T follicular helper cell (primary cell): ENCODE data around the gene NSD1.
"Not testable (repeated sequence)": the region's sequence is repeated elsewhere in the genome, so short reads cannot be mapped to it uniquely, and the experiment has no call there.

Experiments
- DNase-seq: peaks from one replicate; pipeline ENCODE4 v3.0.0-alpha.2; 2020; ENCODE audit warnings: low read depth

Gene NSD1

DNA sequence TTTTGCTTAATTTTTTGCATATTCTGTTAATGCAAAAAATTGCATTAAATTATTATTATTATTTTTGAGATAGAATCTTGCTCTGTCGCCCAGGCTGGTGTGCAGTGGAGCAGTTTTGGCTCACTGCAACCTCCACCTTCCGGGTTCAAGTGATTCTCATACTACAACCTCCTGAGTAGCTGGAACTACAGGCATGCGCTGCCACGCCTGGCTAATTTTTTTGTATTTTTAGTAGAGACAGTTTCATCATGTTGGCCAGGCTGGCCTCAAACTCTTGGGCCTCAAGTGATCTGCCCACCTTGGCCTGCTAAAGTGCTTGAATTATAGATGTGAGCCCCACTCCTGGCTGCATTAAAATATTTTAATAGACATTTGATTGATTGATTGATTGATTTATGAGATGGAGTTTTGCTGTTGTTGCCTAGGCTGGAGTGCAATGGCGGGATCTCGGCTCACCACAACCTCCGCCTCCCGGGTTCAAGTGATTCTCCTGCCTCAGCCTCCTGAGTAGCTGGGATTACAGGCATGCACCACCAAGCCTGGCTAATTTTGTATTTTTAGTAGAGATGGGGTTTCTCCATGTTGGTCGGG lies 44.4 kb downstream of the NSD1 start:
- not testable (repeated sequence) for DNase-seq

DNA sequence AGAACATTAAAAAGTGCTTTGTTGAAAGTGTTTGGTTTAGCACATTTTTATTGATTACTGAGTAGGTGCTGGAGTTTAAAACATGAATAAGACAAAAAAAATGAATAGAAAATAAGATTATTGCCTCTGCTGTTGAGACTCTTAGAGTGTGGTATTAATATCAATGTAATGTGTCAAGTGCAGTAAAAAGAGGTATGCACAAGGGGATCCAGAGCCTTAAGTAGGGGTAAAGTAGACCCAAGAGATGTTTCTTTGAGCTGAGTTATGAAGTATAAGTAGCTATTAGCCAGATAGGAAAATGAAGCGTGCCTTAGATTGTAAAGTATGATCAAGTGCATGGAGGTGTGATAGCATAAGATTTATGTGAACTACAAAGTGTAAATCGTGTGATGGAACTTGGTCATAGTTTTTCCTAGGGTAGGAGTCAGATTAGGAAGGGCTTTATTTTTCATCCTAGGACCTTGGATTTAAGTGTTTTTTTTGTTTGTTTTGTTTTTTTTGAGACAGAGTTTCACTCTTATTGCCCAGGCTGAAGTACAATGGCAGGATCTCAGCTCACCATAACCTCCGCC lies 45.2 kb downstream of the NSD1 start:
- DNase-seq, result no peak

DNA sequence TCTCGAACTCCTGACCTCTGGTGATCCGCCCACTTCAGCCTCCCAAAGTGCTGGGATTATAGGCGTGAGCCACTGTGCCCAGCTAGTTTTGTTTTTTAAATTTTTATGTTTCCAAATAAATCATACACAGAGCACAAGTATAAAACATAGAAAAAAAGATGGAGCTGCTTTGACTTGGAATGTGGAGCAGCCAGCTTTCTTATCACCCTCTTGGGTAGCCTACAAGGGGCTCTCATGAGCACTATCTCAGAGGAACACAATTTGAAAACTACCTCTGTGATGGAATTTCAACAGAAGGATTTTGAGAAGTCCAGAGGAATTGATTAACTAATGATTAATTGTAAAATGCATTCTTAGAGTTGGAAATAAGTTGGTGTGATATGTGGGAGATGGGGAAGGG lies 45.9 kb downstream of the NSD1 start:
- DNase-seq, result no peak

DNA sequence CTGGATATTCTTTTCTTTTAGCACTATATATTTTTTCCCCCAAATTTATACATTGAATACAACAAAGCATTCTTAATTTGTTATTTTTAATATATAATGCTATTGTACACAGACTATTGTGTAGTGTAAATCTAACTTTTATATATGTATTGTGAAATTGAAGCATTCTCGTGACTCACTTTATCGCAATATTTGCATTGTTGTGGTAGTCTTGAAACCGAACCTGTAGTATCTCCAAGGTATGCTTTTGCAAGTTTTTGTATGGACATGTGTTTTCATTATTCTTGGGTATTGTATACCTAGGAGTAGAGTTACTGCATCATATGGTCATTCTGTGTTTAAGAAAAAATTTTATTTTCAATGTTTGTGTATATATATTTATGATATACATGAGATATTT lies 49.6 kb downstream of the NSD1 start:
- DNase-seq, result no peak

DNA sequence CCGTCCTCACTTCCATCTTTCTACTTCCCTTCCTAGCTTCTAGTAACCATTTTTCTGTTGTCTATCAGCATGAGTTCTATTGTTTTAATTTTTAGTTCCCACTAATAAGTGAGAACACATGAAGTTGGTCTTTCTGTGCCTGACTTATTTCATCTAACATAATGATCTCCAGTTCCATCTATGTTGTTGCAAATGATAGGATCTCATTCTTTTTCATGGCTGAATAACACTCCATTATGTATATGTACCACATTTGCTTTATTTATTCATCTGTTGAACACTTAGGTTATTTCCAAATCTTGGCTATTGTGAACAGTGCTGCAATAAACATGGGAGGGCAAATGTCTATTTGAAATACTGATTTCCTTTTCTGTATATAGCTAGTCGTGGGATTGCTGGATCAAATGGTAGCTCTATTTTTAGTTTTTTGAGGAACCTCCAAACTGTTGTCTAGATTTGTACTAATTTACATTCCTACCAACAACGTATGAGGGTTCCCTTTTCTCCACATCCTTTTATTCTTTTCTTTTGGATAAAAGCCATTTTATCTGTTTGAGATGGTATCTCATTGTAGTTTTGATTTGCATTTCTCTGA lies 50.3 kb downstream of the NSD1 start:
- DNase-seq, result no peak

DNA sequence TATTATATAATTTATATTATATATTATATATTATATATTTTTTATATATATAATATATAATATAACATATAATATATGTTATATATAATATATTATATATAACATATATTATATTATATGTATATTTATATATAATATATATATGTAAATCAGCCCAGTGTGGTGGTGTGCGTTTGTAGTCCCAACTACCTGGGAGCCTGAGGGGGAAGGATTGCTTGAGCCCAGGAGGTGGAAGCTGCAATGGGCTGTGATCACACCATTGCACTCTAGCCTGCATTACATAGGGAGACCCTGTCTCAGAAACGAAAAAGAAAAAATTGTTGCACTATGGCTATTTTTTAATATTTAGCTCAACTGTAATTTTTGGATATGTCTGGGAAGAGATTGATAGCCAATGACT lies 52.4 kb downstream of the NSD1 start:
- no peak for DNase-seq

DNA sequence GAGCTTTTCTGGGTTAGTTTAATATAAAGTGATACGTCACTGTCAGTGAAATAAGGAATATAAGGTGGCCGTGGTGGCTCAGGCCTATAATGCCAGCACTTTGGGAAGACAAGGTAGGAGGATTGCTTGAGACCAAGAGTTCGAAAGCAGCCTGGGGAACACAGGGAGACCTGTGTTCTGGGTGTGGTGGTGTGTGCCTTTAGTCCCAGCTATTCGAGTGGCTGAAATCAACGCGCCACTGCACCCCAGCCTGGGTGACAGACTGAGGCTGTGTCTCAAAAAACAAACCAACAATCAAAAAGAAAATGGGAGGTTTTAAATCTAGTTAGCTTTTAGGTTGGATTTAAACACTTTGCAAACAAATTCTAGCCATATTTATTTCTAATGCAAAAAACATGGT lies 53.1 kb downstream of the NSD1 start:
- no peak for DNase-seq

DNA sequence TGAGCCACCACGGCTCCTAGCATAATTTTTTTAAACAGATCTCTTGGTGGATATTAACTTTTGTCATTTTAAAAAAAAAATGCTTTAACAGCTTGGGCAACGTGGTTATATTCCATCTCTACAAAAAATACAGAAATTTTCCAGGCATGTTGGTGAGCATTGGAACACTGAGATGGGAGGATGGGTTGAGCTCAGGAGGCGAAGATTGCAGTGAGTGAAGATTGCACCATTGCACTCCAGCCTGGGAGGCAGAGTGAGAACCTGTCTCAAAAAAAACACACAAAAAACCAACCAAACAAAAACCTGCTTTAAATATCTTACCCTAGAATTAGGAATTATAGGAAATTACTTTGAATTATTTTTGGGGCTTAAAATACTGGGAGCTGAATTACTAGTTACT lies 55.2 kb downstream of the NSD1 start:
- DNase-seq, result no peak

DNA sequence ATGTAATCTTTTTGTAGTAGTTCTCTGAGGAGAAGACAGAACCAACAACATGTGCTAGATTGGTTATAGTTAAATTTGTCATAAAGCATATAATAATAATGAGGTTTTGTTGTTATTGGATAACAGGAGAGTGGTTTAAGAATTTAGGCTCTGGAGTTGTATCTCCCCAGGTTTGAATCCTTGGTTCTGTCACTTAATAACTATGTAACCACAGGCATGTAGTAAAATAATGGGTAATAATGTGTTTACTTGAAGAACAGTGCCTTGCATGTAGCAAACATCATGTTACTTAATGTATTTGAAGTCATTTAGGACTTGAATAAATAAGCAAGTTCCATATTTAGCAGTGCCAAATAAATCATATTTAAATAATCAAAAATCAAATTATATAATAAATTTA lies 55.8 kb downstream of the NSD1 start:
- no peak for DNase-seq

DNA sequence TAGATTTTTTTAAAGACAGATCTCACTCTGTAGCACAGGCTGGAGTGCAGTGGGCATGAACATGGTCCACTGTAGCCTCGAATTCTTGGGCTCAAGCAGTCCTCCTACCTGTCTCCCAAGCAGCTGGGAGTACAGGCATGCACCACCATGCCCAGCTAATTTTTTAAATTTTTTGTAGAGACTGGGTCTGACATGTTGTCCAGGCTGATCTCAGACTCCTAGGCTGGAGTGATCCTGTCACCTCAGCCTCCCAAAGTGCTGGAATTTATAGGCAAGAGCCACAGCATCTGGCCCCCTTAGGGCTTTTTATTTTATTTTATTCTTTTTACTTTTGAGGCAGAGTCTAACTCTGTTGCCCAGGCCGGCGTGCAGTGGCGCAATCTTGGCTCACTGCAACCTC lies 56.4 kb downstream of the NSD1 start:
- no peak for DNase-seq

DNA sequence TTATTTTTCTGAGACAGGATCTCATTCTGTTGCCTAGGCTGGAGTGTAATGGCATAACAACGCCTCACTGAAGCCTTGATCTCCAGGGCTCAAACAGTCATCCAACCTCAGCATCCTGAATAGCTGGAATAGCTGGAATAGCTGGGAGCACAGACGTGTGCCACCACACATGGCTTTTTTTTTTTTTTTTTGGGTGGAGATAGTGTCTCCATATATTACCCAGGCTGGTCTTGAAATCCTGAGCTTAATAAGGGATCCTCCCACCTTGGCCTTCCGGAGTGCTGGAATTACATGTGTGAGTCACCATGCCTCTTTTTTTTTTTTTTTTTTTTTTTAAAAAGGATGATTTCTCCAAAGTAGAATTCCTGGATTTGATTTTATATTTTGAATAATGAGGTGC lies 60.7 kb downstream of the NSD1 start:
- no peak for DNase-seq

DNA sequence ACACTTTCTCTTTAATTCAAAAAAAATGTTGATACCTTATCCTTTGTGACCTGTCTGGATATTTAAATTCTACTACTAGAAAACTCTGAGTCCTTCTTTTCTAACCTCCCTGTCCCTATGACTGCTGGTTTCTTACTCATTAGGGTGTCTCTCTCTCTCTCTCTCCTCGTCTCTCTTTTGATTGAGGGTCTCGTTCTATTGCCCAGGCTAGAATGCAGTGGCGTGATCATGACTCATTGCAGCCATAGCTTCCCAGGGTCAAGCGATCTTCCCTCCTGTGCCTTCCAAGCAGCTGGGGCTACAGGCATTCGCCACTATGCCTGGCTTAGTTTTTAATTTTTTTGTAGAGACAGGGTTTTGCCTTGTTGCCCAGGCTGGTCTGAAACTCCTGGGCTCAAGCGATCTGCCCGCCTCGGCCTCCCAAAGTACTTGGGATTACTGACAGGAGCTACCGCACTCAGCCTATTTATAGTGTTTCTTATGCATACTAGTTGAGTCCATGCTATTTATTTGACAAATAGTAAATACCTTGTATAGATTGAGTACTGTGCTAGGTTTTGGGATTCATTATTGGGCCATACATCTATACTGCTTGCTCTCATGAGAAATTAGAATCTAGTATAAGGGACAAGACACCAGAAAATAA lies 61.9 kb downstream of the NSD1 start:
- no peak for DNase-seq

DNA sequence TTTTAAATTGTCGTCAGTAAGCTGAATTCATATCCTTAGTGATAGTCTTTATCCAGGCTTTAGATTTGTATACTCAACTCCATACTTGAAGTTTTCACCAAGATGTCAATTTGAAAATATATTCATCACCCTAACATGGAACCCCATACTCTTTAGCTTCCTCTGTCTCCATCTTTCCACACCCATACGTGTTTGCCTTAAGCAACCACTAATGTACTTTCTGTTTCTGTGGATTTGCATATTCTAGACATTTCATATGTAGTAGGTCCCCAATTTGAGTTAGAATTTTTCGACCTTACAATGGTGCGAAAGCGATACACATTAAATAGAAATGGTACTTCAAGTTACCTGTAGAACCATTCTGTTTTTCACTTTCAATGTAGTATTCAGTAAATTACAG lies 65.2 kb downstream of the NSD1 start:
- no peak for DNase-seq

DNA sequence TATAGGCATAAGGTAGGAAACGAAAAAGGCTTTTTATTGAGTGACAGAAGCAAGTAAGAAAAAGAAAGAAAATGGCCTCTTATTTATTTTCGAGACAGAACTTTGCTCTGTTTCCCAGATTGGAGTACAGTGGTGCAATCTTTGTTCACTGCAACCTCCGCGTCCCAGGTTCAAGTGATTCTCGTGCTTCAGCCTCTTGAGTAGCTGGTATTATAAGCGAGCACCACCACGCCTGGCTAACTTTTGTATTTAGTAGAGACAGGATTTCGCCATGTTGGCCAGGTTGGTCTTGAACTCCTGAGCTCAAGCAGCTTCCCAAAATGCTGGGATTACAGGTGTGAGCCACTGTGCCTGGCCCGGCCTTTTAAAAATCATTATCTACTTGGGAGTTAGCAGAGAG lies 70.7 kb downstream of the NSD1 start:
- DNase-seq, result no peak

DNA sequence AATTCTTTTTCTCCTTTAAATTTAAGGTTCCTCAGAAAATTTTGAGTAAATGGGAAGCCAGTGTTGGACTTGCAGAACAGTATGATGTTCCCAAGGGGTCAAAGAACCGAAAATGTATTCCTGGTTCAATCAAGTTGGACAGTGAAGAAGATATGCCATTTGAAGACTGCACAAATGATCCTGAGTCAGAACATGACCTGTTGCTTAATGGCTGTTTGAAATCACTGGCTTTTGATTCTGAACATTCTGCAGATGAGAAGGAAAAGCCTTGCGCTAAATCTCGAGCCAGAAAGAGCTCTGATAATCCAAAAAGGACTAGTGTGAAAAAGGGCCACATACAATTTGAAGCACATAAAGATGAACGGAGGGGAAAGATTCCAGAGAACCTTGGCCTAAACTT lies 76.0 kb downstream of the NSD1 start:
- no peak for DNase-seq

DNA sequence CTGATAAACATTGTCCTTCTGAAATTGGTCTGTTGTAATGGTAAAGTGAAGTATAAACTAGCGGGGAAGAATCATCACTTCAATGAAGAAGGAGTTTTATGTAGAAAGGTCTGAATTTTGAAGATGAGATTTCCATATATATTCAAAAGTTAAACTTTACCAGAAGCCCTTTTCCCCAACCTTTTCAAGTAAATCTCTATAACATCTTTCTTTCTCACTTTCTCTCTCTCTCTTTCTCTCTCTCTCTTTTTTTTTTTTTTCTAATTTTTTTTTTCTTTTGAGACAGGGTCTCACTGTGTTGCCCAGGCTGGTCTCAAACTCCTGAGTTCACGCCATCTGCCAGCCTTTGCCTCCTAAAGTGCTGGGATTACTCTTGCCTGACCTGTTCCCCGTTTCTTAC lies 78.7 kb downstream of the NSD1 start:
- no peak for DNase-seq

DNA sequence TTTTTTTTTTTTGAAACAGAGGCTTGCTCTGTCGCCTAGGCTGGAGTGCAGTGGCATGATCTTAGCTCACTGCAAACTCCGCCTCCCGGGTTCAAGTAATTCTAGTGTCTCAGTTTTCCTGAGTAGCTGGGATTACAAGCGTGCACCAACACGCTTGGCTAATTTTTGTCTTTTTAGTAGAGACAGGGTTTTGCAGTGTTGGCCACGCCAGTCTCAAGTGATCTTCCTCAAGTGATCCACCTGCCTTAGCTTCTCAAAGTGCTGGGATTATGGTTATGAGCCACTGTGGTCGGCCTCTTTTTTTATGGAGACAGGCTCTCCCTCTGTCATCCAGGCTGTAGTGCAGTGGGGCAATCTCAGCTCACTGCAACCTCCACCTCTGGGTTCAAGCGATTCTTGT lies 87.0 kb downstream of the NSD1 start:
- DNase-seq, result no peak

DNA sequence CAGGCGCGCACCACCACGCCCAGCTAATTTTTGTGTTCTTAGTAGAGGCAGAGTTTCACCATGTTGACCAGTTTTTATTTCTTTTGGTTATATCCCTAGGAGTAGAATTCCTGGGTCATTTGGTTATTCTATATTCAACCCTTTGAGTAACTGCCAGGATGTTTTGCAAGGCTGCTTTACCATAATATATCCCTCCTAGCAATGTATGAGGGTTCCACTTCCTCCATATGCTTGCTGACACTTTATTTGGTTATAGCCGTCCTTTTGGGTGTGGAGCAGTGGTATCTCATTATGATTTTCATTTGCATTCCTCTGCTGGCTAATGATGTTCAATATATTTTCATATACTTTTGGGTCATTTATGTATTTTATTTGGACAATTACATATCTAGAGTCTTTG lies 88.7 kb downstream of the NSD1 start:
- no peak for DNase-seq

DNA sequence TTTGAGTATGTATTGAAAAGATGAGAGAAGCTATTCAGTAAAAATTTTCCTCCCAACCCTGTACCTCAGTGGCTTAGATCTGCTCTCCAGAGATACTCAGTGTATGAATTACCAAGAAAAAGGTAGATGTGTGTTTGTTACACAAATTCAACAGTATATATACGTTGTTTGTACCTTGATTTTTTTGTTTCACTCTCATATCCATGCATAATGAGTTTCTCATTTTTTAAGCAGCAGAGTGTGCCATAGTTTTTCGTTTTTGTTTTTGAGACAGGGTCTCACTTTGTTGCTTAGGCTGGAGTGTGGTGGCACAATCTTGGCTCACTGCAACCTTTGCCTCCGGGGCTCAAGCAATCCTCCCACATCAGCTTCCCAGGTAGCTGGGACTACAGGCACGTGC lies 92.2 kb downstream of the NSD1 start:
- DNase-seq, result no peak

DNA sequence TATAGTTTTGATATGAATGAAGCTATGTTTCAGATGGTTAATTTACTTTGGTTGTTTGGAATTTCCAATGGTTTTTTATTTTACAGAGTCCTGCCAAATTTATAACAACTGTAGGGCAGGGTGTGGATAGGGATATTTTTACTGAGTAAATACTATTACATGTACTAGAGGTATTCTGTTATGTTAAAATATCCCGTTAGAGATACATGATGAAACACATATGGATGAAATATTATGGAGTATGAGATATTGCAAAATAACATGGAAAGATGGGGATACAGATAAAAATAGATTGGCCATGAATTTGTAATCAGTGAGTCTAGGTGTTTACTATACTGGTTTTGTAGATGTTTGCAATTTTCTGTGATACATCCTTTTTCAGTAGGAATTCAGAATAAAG lies 93.3 kb downstream of the NSD1 start:
- DNase-seq, result no peak

DNA sequence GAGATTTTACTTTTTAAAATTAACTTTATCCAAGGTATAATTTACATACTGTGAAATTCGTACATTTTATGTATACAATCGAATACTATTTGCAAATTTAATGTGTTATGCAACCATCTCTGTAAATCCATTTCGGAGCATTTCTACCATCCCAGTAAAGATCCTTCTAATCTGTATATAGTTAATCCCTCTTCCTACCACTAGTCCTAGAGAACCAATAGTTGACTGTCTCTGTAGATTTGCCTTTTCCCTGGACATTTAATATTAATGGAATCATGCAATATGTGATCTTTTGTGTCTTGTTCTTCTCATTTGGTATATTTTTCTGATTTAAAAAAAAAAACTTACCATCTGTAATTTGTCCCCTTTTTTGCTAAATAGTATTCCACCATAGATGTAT lies 95.2 kb downstream of the NSD1 start:
- no peak for DNase-seq

DNA sequence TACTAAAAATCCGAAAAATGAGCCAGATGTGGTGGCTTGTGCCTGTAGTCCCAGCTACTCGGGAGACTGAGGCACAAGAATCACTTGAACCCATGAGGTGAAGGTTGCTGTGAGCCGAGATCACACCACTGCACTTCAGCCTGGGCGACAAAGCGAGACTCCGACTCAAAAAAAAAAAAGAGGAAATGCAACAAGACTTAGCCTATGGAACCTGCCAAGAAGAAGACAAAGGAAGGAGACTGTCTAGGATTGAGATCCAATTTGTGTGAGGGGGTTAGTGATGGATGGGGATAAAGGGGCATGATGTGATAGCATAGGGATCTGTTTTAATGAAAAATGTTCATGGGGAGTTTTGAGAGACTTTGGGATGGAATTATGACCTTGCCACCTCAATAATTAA lies 97.1 kb downstream of the NSD1 start:
- no peak for DNase-seq

DNA sequence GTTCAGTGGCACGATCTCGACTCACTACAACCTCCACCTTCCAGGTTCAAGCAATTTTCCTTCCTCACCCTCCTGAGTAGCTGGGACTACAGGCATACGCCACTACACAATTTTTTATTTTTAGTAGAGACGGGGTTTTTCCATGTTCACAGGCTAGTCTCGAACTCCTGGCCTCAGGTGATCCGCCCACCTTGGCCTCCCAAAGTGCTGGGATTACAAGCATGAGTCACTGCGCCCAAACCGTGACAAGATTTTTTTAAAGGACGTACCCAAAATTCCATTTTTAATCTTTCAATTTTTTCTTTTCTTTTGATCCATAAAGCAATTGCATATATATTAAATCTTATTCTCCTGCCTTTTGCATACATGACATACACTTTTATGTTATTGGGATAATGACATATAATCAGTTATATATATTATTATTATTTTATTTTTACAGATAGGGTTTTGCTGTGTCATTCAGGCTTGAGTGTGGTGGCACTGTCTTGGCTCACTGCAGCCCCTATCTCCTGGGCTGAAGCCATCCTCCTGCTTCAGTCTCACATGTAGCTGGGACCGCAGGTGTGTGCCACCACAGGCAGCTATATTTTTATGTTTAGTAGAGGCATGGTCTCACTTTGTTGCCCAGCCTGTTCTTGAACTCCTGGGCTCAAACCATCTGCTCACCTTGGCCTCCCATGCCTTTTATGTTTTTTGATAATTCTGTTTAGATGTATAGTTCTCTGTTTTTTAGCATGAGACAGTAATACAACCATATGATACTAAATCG lies 98.1 kb downstream of the NSD1 start:
- DNase-seq, result no peak
